ENCODE results near the gene PDXK.
"Not testable (repeated sequence)": the region's sequence is repeated elsewhere in the genome, so short reads cannot be mapped to it uniquely, and the experiment has no call there.

DNA sequence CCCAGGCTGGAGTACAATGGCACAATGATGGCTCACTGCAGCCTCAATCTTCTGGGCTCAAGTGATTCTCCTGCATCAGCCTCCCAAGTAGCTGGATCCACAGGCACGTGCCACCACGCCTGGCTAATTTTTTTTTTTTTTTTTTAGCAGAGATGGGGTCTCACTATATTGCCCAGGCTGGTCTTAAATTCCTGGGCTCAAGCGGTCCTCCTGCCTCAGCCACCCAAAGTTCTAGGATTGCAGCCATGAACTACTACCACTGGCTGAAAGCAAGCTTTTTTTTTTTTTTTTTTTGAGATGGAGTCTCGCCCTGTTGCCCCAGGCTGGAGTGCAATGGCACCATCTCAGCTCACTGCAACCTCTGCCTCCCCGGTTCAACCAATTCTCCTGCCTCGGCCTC lies 5.8 kb upstream of the PDXK start:
- TF ChIP-seq, protein P1, sequence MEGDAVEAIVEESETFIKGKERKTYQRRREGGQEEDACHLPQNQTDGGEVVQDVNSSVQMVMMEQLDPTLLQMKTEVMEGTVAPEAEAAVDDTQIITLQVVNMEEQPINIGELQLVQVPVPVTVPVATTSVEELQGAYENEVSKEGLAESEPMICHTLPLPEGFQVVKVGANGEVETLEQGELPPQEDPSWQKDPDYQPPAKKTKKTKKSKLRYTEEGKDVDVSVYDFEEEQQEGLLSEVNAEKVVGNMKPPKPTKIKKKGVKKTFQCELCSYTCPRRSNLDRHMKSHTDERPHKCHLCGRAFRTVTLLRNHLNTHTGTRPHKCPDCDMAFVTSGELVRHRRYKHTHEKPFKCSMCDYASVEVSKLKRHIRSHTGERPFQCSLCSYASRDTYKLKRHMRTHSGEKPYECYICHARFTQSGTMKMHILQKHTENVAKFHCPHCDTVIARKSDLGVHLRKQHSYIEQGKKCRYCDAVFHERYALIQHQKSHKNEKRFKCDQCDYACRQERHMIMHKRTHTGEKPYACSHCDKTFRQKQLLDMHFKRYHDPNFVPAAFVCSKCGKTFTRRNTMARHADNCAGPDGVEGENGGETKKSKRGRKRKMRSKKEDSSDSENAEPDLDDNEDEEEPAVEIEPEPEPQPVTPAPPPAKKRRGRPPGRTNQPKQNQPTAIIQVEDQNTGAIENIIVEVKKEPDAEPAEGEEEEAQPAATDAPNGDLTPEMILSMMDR (IDR thresholded peaks at IDR 0.05 in 2 of 3, conservative IDR thresholded peaks at IDR 0.05 in 1 of 3; ENCODE audit: insufficient read depth in 2 of 3, low read depth in 1 of 3, low read length in 3 of 3) = not testable (repeated sequence)
- not testable (repeated sequence) for TF ChIP-seq ESRRA (IDR thresholded peaks at IDR 0.05; ENCODE audit: borderline replicate concordance, low read depth); JUND (IDR thresholded peaks at IDR 0.05; ENCODE audit: borderline replicate concordance, low read depth, low read length); JUND (tag; IDR thresholded peaks at IDR 0.05; ENCODE audit: borderline replicate concordance, low read depth, low read length); RNF2 (IDR thresholded peaks at IDR 0.05); ZNF77 (CRISPR knock-in tag; IDR thresholded peaks at IDR 0.05)
- TF ChIP-seq, protein P2, sequence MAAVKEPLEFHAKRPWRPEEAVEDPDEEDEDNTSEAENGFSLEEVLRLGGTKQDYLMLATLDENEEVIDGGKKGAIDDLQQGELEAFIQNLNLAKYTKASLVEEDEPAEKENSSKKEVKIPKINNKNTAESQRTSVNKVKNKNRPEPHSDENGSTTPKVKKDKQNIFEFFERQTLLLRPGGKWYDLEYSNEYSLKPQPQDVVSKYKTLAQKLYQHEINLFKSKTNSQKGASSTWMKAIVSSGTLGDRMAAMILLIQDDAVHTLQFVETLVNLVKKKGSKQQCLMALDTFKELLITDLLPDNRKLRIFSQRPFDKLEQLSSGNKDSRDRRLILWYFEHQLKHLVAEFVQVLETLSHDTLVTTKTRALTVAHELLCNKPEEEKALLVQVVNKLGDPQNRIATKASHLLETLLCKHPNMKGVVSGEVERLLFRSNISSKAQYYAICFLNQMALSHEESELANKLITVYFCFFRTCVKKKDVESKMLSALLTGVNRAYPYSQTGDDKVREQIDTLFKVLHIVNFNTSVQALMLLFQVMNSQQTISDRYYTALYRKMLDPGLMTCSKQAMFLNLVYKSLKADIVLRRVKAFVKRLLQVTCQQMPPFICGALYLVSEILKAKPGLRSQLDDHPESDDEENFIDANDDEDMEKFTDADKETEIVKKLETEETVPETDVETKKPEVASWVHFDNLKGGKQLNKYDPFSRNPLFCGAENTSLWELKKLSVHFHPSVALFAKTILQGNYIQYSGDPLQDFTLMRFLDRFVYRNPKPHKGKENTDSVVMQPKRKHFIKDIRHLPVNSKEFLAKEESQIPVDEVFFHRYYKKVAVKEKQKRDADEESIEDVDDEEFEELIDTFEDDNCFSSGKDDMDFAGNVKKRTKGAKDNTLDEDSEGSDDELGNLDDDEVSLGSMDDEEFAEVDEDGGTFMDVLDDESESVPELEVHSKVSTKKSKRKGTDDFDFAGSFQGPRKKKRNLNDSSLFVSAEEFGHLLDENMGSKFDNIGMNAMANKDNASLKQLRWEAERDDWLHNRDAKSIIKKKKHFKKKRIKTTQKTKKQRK (IDR thresholded peaks at IDR 0.05; ENCODE audit: borderline replicate concordance, low read depth, low read length) = not testable (repeated sequence)
- TF ChIP-seq, protein P3, sequence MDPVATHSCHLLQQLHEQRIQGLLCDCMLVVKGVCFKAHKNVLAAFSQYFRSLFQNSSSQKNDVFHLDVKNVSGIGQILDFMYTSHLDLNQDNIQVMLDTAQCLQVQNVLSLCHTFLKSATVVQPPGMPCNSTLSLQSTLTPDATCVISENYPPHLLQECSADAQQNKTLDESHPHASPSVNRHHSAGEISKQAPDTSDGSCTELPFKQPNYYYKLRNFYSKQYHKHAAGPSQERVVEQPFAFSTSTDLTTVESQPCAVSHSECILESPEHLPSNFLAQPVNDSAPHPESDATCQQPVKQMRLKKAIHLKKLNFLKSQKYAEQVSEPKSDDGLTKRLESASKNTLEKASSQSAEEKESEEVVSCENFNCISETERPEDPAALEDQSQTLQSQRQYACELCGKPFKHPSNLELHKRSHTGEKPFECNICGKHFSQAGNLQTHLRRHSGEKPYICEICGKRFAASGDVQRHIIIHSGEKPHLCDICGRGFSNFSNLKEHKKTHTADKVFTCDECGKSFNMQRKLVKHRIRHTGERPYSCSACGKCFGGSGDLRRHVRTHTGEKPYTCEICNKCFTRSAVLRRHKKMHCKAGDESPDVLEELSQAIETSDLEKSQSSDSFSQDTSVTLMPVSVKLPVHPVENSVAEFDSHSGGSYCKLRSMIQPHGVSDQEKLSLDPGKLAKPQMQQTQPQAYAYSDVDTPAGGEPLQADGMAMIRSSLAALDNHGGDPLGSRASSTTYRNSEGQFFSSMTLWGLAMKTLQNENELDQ (CRISPR knock-in tag; IDR thresholded peaks at IDR 0.05; ENCODE audit: borderline replicate concordance) = not testable (repeated sequence)

Data from K562 (cell line).